Superior temporal gyrus (tissue), 1 donor: ENCODE data around the gene FBXO4.
"Not testable (repeated sequence)": the region's sequence is repeated elsewhere in the genome, so short reads cannot be mapped to it uniquely, and the experiment has no call there.

Source experiments
- DNase-seq: peaks from one replicate; pipeline ENCODE4 v3.0.0-alpha.2; 2016; ENCODE audit errors: extremely low spot score

The FBXO4 gene

GRCh38 chr5:41980870-41981269, 55.8 kb downstream of the FBXO4 start:
- DNase-seq: no peak

GRCh38 chr5:41982858-41983257, 57.8 kb downstream of the FBXO4 start:
- DNase-seq: not testable (repeated sequence)

GRCh38 chr5:41983284-41983683, 58.2 kb downstream of the FBXO4 start:
- no peak for DNase-seq

GRCh38 chr5:41985945-41986695, 61.0 kb downstream of the FBXO4 start:
- DNase-seq: no peak
